Pancreas (tissue), 10 donors: ENCODE results near the gene NHLRC4. TPM values are rescaled to one million over a fixed set of nuclear protein-coding genes. Genes with fewer than 3 reads are reported as not detected.
A peak's percentile ranks its signal among the peaks of the same experiment; 100 is the strongest.

Source experiments
- ATAC-seq, 4 donors: fragments of 200-7000 bp; cut with Tn5 transposase; one replicate each; pipeline versions ENCODE4 v1.8.0 to v1.9.1; 2020; ENCODE audit warnings: mild to moderate bottlenecking in 4 of 4, moderate library complexity in 4 of 4
- DNase-seq, 6 donors: peaks; one replicate each; pipeline ENCODE4 v3.0.0-alpha.2; 2020
- FAIRE-seq: peaks from 2 replicates; lab custom pipeline; 2012; peaks lifted over from hg19 to GRCh38; lab: Jason Lieb, UNC
- H3K27ac ChIP-seq, 4 donors: fragments of 200-600 bp; sonication (generic); 1 replicate in 3 of 4; 2 replicates in 1 of 4; pipeline versions ENCODE4 v1.5.0 to v1.8.0; 2020
- H3K27me3 ChIP-seq, 4 donors: fragments of 200-600 bp; one replicate each; pipeline ENCODE4 v1.8.0; 2021
- H3K36me3 ChIP-seq, 3 donors: fragments of 200-600 bp; sonication (generic) in 1 of 3; one replicate each; pipeline versions ENCODE4 v1.5.0 to v1.8.0; 2020 to 2021
- H3K4me1 ChIP-seq, 3 donors: fragments of 200-600 bp; one replicate each; pipeline ENCODE4 v1.8.0; 2021
- H3K4me3 ChIP-seq, 4 donors: fragments of 200-600 bp; sonication (generic) in 2 of 4; one replicate each; pipeline versions ENCODE4 v1.5.0 to v1.8.0; 2020 to 2021
- H3K9me3 ChIP-seq, 4 donors: fragments of 200-600 bp; one replicate each; pipeline ENCODE4 v1.8.0; 2021
- CTCF ChIP-seq, 4 donors: fragments of 200-600 bp; sonication (generic) in 3 of 4; IDR thresholded peaks; one replicate each; pipeline versions ENCODE4 v1.5.0 to v1.8.0; 2021; ENCODE audit warnings: antibody characterized with exemption in 4 of 4
- WGBS, 2 donors: extraction: QIAGEN DNeasy Blood & Tissue Kit; methylation state at CpG; one replicate each; pipeline ENCODE4 v1.1.7; 2013; 5-methylcytosine and 5-hydroxymethylcytosine counted together
- intact Hi-C, 3 donors: fragments of 100-400 bp; cut with DNase I; formaldehyde crosslinking; loops; one replicate each; pipeline versions ENCODE4 v1.11.1 to v1.14.2; 2022
- polyA plus RNA-seq, 2 donors: library from polyadenylated mRNA; stranded (reverse); fragments of 200-250 nt; gene quantifications; one replicate each; pipeline ENCODE4 v1.2.3, GENCODE V29; 2013
- total RNA-seq, 6 donors: library from RNA; stranded (reverse); fragmentation: NEBNext Ultra II Directional in 4 of 6; extraction: Animal tissue kit (Norgen Biotek cat#: 25700) in 4 of 6; gene quantifications; one replicate each; pipeline versions ENCODE4 v1.2.1 to v1.2.4, GENCODE V29; 2021 to 2023
- donor health status: healthy with polysubstance abuse.
- donor health status: DM: no; HTN: no; CAD: no; lungs with moderate emphysema.
- donor health status: DM: no; HTN: no; CAD: no.
- donor health status: control.
- donor health status: control.
- donor health status: Bipolar disorder and iron deficiency.
- donor health status: DM: yes; HTN: yes; CAD: no.
- donor health status: DM: no; HTN: no; CAD: no.
- donor health status: DM: no; HTN: no; CAD: no.
- donor health status: DM: yes; HTN: yes; CAD: no.

NHLRC4 gene
- under 1 TPM in 4 of 6 donors, not detected in 2; 0.08 to 0.28 (median 0.14) TPM for total RNA-seq
- polyA plus RNA-seq = under 1 TPM; 0.05 to 0.27 TPM

- DNase-seq (no peak), ATAC-seq (peak in 3 of 4 donors; percentile 6 to 18 (median 14)), FAIRE-seq (no peak)
- peaks cover 0 to 5% (median 3%) of the 10 kb centered on the region in 3 donors for H3K4me1 ChIP-seq
- WGBS, 2 donors = 59 to 60% methylated on average over 25 to 26 of the region's 26 CpGs
- no peaks in the 10 kb centered on the region for H3K9me3 ChIP-seq
- H3K27ac ChIP-seq = no peak within 1 kb of the TSS
- intact Hi-C loops = no loop called here
- H3K36me3 ChIP-seq = no peaks in the 10 kb centered on the region
- H3K27me3 ChIP-seq = no peaks in the 10 kb centered on the region
- H3K4me3 ChIP-seq = peak within 1 kb of the TSS in 1 of 4 donors; percentile 23
- TF ChIP-seq CTCF (IDR thresholded peaks at IDR 0.05) = no peak
Measured at GRCh38 chr16:566475-567372, at the start of gene NHLRC4. Gene NHLRC4, plus strand, starts transcription at chr16:567005. Its CDS starts 1,043 bp downstream, at chr16:568048.

GRCh38 chr16:518858-519257 is 47.9 kb upstream of the NHLRC4 start:
- intact Hi-C loops = no loop called here
- DNase-seq (peak in 1 of 6 donors; percentile 36), ATAC-seq (no peak), FAIRE-seq (no peak)
- no peak for TF ChIP-seq CTCF (IDR thresholded peaks at IDR 0.05)
- 89 to 90% methylated on average over 9 of the region's 9 CpGs for WGBS, 2 donors
- no peaks in the 10 kb centered on the region for H3K4me1 ChIP-seq
- peaks cover 0 to 20% (median 19%) of the 10 kb centered on the region in 3 donors for H3K36me3 ChIP-seq
- no peak overlapping the region for H3K27ac ChIP-seq
- H3K9me3 ChIP-seq = no peaks in the 10 kb centered on the region
- H3K27me3 ChIP-seq = no peaks in the 10 kb centered on the region
- no peak overlapping the region for H3K4me3 ChIP-seq

GRCh38 chr16:519425-519824 is 47.4 kb upstream of the NHLRC4 start:
- Histone ChIP-seq H3K4me1 (no peaks in the 10 kb centered on the region), H3K4me3 (no peak overlapping the region), H3K27me3 (no peaks in the 10 kb centered on the region), H3K27ac (no peak overlapping the region), H3K36me3 (peaks cover 0 to 20% (median 19%) of the 10 kb centered on the region in 3 donors), H3K9me3 (no peaks in the 10 kb centered on the region)
- no peak for TF ChIP-seq CTCF (IDR thresholded peaks at IDR 0.05)
- 87 to 88% methylated on average over 19 of the region's 19 CpGs for WGBS, 2 donors
- no peak for ATAC-seq
- intact Hi-C loops = no loop called here
- no peak for DNase-seq
- FAIRE-seq = no peak

GRCh38 chr16:519841-520687 is 46.7 kb upstream of the NHLRC4 start:
- intact Hi-C loops = no loop called here
- WGBS, 2 donors = 93 to 95% methylated on average over 34 to 35 of the region's 35 CpGs
- Histone ChIP-seq H3K27ac (no peak overlapping the region), H3K36me3 (peaks cover 0 to 20% (median 19%) of the 10 kb centered on the region in 3 donors), H3K27me3 (no peaks in the 10 kb centered on the region), H3K4me3 (no peak overlapping the region), H3K4me1 (no peaks in the 10 kb centered on the region), H3K9me3 (no peaks in the 10 kb centered on the region)
- FAIRE-seq (no peak), ATAC-seq (no peak), DNase-seq (peak in 1 of 6 donors; percentile 73)
- no peak for TF ChIP-seq CTCF (IDR thresholded peaks at IDR 0.05)
